HG03280 (cell line): ENCODE results near the gene PDE4B.

Experiments used
- ATAC-seq: cut with Tn5 transposase; IDR thresholded peaks from one replicate; pipeline ENCODE4 v1.9.1; 2021; ENCODE audit warnings: mild to moderate bottlenecking, moderate library complexity; ENCODE audit not compliant: unreplicated experiment

Gene PDE4B

DNA sequence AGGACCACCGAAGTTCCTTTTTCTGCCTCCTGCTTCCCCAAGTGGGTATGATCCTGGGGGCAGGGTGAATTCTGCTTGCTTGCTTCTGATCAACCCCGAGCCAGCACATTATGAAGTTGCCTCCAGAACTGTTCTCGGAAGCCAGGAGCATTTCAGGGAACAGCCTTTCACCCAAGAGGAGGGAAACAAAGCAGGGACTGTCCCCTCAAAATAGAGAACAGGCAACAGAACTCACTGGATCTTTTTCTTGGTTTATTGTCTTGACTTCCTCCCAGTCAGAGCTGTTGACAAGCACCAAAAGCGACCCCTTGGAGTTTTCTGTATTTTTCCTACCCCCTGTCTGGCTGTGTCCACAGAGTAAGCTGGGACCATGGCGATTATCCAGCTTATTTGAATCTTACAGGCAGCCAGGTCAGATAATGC is 482.9 kb downstream of the PDE4B start:
- ATAC-seq = no peak

DNA sequence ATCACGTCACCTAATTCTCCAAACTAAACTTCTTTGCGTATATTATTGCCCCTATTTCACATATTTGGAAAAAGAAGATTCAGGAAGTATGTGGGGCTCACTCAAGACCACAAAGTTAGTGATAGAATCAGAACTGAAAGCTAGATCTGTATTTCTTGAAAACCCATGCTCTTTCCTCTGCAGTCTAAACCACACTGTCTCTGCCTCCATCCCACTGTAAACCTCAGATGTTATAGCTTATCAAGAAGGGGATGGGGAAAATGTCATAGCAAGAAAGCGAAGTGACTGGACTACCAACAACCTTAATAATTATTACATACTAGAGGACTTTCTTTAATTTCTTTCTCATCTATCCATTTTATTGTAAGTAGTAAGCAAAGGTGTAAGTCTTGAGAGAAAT is 483.5 kb downstream of the PDE4B start:
- peak; percentile 70 for ATAC-seq

DNA sequence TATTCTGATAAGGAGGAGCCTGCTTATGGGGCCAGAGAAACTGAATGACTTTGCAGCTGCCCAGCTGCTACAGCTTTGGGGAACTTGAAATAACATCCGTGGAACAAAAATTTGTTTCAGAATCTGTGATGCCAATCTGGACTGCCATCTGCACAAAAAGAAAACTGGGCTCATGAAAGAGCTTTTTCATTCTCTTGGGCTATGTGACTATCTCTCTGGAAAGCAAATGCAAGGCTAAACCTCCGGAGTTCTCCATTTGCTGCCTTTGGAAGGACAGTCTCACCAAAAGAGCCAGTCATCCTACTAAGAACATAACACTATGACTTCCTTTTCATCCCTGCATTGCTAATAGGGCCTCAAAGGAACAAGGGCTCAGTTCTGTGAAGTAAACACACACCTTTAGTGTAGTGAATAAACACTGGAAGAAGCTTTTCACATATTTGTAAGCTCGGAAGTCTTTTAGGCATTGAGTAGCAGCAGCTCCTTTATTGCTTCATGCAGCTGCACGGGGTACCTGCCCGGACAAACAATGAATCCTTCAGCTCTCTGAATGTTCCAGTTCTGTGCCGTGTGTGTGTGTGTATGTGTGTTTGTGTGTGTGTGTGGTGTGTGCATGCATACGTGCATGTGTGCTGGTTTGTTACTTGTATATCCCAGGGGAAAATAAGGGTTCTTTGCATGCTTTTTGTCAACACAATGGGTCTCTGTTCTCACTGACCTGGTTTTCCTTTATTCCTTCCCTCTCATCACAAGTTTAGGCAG is 485.7 kb downstream of the PDE4B start:
- ATAC-seq = peak; percentile 22

- no peak for ATAC-seq
Measured at GRCh38 chr1:66281808-66282207, 489.1 kb downstream of the PDE4B start.

DNA sequence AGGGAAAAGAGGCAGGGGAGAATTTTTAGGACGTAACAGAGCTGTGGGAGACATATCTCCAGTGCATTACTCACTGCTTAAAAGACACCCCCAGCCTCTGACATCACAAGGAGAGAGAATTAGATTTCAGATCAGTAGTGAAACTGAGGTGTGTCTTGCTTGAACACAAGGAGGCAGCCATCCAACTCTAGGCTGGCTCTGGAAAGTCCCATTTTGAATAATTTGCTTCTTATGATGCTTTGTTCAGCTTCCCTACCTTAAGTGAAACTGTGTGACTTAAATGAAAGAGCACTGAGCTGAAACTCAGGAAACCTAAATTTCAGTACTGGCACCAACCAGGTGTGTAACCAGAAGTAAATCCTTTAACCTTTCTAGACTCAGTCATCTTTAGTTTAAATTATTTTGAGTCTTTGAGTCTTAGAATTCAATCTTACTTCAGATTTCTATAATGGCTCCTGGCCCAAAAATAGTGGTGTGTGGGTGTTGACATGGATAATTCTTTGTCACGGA is 489.7 kb downstream of the PDE4B start:
- peak; percentile 83 for ATAC-seq

GRCh38 chr1:66282891-66283621 is 490.4 kb downstream of the PDE4B start:
- ATAC-seq = no peak

GRCh38 chr1:66283622-66284041 is 490.9 kb downstream of the PDE4B start:
- ATAC-seq = peak; percentile 47

GRCh38 chr1:66284746-66285145 is 492.1 kb downstream of the PDE4B start:
- ATAC-seq = no peak

- ATAC-seq = no peak
Measured at GRCh38 chr1:66285618-66286270, 493.0 kb downstream of the PDE4B start.

DNA sequence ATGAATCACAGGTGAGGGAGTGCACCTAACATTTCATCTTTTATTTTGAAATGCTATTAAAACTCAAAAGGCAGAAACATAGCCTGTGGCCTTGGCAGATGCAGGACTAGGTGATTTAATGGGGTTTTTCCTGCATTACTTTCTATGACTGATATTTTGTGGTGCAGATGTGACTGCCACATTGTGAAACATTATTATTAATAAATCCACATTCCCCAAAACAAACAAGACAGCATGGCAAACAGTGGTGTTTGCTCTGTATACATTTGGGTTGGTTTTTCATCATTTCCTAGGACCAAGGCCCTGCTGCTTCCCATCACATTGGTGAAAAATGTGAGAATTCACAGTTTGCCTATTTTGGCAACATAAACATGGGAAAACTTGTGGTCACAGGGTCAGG is 493.6 kb downstream of the PDE4B start:
- no peak for ATAC-seq

DNA sequence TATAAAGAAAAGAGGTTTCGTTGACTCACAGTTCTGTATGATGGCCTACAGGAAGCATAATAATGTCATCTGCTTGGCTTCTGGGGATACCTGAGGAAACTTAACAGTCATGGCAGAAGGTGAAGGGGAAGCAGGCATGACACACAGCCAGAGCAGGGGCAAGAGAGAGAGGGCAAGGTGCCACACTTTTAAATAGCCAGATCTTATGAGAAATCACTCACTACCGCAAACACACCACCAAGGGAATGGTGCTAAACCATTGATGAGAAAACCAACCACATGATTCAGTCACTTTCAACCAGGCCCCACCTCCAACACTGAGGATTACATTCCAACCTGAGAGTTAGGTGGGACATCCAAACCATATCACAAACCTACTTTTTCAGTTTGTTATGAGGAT is 495.4 kb downstream of the PDE4B start:
- no peak for ATAC-seq

DNA sequence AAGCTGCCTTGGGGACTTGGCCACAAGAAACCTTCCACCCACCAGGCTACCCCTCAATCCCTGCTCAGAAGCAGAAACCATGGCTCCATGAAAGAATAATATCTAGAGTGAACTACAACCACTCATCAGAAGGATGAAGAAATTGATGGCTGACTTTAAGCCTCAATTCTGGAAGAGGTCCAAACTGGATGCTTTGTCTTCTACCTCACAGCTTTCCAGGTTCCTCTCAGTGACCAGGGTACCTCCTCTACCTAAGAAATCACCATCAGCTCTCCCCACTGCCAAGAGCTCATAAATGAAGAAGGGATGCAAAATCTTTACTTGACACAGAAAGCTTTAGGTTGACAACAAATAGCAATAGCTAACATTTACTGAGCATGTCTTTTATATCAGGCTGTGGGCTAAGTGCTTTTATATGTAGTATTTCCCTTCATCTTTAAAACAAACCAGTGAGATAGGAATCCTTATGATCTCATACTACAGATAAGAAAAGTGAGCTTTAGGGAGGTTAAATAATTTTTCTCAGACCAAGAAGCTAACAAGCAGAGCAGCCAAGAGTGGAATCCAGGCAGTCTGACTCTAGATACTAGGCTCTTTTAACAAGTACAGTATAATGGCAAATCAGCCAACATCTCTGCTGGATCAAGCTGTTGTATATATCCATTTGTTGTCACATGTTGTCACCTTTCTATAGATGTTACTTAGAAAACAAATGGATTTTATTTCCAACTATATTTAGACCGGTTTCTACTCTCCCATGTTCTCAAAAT is 498.3 kb downstream of the PDE4B start:
- no peak for ATAC-seq

GRCh38 chr1:66291531-66291864 is 498.8 kb downstream of the PDE4B start:
- ATAC-seq = no peak

DNA sequence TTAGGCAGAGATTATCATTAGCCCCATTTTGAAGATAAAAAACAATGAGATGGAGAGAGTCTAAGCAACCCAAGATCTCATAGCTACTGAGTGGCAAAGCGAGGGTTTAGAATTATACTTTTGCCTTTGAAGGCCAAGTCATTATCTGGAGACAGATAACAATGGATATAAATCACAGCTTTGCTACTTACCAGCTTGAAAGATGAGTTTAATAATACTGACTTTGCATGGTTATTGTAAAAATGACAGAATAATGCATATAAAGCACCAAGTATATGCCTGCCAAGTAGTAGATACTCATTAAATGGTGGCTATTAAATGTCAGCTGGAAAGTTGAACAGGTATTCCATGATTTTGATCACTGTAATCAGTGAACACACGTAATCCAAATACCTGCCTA is 499.6 kb downstream of the PDE4B start:
- ATAC-seq = no peak

- ATAC-seq = no peak
Measured at GRCh38 chr1:66292944-66293343, 500.2 kb downstream of the PDE4B start.

GRCh38 chr1:66294707-66295370 is 502.1 kb downstream of the PDE4B start:
- no peak for ATAC-seq

DNA sequence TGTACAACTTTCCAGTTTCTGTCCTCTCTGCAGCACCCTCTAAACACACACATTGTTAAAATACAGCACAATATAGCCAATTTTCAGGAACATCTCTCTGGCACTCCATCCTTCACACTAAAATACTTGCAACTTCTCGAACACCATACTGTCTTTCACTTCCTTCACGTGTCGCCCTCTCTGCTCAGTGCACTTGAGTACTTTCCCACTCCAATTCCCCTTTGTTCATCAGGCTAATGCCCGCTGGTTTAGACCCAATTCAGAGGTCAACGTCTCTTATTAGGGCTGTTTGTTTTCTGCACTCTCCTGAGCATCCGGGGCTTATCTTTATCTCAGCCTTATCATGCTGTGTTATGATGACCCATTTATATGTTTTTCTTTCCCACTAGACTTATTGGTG is 503.1 kb downstream of the PDE4B start:
- no peak for ATAC-seq

DNA sequence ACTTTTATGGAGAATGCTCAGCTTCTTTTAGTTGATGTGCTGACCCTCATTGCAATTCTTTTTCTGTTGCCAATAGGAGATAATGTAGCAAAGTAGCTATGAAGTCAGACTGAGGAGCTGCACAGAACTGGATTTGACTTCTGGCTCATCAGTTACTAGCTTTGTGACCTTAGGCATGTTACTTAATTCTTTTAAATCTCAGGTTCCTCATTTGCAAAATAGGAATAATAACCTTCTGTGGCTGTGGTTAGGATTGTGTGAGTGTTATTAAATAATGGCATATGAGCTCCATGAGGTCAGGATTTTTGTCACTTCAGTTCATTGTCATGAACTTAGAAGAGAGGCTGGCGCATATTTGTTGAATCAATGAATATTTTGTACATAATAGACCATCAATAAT is 503.7 kb downstream of the PDE4B start:
- no peak for ATAC-seq

GRCh38 chr1:66296951-66297350 is 504.3 kb downstream of the PDE4B start:
- no peak for ATAC-seq

- ATAC-seq = no peak
Measured at GRCh38 chr1:66298464-66298863, 505.8 kb downstream of the PDE4B start.
